OCI-LY3 (cell line): ENCODE results near the gene BAIAP2L1.

ENCODE experiments used
- EZH2phosphoT487 ChIP-seq: fragments of 200-600 bp; shearing (Covaris generic); IDR thresholded peaks from 2 replicates; pipeline ENCODE4 v1.6.1; 2018; ENCODE audit warnings: antibody characterized with exemption, mixed run types, low read depth
- TF ChIP-seq, protein P1 (sequence below): fragments of 200-600, 300-600 bp; sonication (generic); IDR thresholded peaks from 2 replicates; pipeline ENCODE4 v1.5.1; 2014; ENCODE audit warnings: antibody characterized with exemption, low read length, low read depth

DNA sequence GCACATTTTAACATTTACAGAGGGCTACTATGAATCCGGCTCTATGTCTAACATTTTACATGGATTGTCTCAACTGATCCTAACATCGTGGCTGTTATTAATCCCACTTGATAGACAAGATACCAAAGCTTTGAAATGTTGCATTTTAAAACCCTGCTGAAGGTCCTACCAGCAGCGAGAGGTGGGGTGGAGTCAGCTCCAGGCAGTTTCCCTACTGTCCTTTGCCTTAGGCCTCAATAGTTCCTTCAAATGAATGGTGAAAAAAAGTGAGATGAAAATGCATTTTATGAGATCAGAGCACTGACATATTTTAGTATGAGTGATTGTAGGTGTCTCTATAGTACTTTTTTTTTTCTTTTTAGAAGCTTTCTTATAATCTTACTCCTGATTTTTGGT lies 26.6 kb downstream of the BAIAP2L1 start:
- TF ChIP-seq EZH2phosphoT487 = no peak
- TF ChIP-seq, protein P1, sequence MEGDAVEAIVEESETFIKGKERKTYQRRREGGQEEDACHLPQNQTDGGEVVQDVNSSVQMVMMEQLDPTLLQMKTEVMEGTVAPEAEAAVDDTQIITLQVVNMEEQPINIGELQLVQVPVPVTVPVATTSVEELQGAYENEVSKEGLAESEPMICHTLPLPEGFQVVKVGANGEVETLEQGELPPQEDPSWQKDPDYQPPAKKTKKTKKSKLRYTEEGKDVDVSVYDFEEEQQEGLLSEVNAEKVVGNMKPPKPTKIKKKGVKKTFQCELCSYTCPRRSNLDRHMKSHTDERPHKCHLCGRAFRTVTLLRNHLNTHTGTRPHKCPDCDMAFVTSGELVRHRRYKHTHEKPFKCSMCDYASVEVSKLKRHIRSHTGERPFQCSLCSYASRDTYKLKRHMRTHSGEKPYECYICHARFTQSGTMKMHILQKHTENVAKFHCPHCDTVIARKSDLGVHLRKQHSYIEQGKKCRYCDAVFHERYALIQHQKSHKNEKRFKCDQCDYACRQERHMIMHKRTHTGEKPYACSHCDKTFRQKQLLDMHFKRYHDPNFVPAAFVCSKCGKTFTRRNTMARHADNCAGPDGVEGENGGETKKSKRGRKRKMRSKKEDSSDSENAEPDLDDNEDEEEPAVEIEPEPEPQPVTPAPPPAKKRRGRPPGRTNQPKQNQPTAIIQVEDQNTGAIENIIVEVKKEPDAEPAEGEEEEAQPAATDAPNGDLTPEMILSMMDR = no peak
